Measurements from ENCODE around the gene C4A.

Gene C4A

DNA sequence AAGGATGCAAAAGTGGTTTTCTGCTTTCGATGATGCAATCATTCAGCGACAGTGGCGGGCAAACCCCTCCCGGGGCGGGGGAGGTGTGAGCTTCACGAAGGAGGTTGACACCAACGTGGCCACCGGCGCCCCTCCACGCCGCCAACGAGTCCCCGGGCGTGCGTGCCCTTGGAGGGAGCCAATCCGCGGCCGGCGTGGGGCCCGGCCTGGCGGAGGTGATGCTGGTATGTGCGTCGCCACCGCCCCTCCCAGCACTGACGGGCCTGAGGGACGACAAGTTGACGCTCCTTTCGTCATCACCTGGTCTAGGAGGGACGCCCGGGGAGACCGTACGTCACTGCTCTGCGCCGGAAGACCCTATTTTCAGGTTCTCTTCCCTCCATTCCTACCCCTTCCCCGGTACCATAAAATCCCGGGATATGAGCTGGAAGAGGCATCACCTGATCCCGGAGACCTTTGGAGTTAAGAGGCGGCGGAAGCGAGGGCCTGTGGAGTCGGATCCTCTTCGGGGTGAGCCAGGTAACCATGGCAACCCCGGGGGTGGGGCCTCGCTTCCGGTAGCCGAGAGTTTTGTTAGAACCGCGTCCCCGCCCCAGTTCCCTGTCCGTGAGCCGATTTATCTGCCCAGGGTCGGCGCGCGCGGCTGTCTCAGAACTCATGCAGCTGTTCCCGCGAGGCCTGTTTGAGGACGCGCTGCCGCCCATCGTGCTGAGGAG, 9.7 kb upstream of the C4A start, which contains the start of gene DXO (continued):
- TF ChIP-seq TSHZ1 (tag by site-specific recombination; IDR thresholded peaks at IDR 0.05; ENCODE audit: borderline replicate concordance) = peak; percentile 89; the same call in 1 of the 2 replicates
- no peak for TF ChIP-seq ZNF514 (tag by site-specific recombination; IDR thresholded peaks at IDR 0.05)
- no peak for TF ChIP-seq ZNF169 (tag by site-specific recombination; IDR thresholded peaks at IDR 0.05)
- TF ChIP-seq ZNF544 (tag by site-specific recombination; IDR thresholded peaks at IDR 0.05) = no peak
- TF ChIP-seq, protein P1, sequence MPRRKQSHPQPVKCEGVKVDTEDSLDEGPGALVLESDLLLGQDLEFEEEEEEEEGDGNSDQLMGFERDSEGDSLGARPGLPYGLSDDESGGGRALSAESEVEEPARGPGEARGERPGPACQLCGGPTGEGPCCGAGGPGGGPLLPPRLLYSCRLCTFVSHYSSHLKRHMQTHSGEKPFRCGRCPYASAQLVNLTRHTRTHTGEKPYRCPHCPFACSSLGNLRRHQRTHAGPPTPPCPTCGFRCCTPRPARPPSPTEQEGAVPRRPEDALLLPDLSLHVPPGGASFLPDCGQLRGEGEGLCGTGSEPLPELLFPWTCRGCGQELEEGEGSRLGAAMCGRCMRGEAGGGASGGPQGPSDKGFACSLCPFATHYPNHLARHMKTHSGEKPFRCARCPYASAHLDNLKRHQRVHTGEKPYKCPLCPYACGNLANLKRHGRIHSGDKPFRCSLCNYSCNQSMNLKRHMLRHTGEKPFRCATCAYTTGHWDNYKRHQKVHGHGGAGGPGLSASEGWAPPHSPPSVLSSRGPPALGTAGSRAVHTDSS (tag by site-specific recombination; IDR thresholded peaks at IDR 0.05) = no peak
- TF ChIP-seq ZNF350 (tag by site-specific recombination; IDR thresholded peaks at IDR 0.05) = no peak
- TF ChIP-seq, protein P2, sequence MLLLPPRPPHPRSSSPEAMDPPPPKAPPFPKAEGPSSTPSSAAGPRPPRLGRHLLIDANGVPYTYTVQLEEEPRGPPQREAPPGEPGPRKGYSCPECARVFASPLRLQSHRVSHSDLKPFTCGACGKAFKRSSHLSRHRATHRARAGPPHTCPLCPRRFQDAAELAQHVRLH (tag by site-specific recombination; IDR thresholded peaks at IDR 0.05) = peak; percentile 95
- no peak for TF ChIP-seq MZF1 (tag by site-specific recombination; IDR thresholded peaks at IDR 0.05; ENCODE audit: borderline replicate concordance)
- no peak; the same call in 1 of the 2 replicates for TF ChIP-seq ZSCAN4 (tag by site-specific recombination; IDR thresholded peaks at IDR 0.05)
- TF ChIP-seq ZNF624 (tag by site-specific recombination; IDR thresholded peaks at IDR 0.05) = no peak
- TF ChIP-seq YY2 (tag by site-specific recombination; IDR thresholded peaks at IDR 0.05) = peak; percentile 90
- TF ChIP-seq ZNF239 (tag by site-specific recombination; IDR thresholded peaks at IDR 0.05) = no peak
- TF ChIP-seq WT1 (tag by site-specific recombination; IDR thresholded peaks at IDR 0.05) = peak; percentile 81
- TF ChIP-seq ZNF600 (tag by site-specific recombination; IDR thresholded peaks at IDR 0.05) = no peak; the same call in none of the 2 replicates
- peak; percentile 22; the same call in 1 of the 2 replicates for TF ChIP-seq ZNF146 (tag by site-specific recombination; IDR thresholded peaks at IDR 0.05)
- no peak for TF ChIP-seq ZNF530 (tag by site-specific recombination; IDR thresholded peaks at IDR 0.05; ENCODE audit: low read depth)
- TF ChIP-seq PRDM1 (tag by site-specific recombination; IDR thresholded peaks at IDR 0.05) = peak; percentile 81
- TF ChIP-seq ZNF274 (IDR thresholded peaks at IDR 0.05; ENCODE audit: low read length) = no peak
- TF ChIP-seq ZNF274 (tag by site-specific recombination; IDR thresholded peaks at IDR 0.05; ENCODE audit: borderline replicate concordance) = no peak
- TF ChIP-seq ATF2 (tag by site-specific recombination; IDR thresholded peaks at IDR 0.05; ENCODE audit: low read depth) = no peak
- no peak for TF ChIP-seq ZNF768 (tag by site-specific recombination; IDR thresholded peaks at IDR 0.05)
- TF ChIP-seq, protein P3, sequence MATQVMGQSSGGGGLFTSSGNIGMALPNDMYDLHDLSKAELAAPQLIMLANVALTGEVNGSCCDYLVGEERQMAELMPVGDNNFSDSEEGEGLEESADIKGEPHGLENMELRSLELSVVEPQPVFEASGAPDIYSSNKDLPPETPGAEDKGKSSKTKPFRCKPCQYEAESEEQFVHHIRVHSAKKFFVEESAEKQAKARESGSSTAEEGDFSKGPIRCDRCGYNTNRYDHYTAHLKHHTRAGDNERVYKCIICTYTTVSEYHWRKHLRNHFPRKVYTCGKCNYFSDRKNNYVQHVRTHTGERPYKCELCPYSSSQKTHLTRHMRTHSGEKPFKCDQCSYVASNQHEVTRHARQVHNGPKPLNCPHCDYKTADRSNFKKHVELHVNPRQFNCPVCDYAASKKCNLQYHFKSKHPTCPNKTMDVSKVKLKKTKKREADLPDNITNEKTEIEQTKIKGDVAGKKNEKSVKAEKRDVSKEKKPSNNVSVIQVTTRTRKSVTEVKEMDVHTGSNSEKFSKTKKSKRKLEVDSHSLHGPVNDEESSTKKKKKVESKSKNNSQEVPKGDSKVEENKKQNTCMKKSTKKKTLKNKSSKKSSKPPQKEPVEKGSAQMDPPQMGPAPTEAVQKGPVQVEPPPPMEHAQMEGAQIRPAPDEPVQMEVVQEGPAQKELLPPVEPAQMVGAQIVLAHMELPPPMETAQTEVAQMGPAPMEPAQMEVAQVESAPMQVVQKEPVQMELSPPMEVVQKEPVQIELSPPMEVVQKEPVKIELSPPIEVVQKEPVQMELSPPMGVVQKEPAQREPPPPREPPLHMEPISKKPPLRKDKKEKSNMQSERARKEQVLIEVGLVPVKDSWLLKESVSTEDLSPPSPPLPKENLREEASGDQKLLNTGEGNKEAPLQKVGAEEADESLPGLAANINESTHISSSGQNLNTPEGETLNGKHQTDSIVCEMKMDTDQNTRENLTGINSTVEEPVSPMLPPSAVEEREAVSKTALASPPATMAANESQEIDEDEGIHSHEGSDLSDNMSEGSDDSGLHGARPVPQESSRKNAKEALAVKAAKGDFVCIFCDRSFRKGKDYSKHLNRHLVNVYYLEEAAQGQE (tag by site-specific recombination; IDR thresholded peaks at IDR 0.05) = no peak
- no peak for TF ChIP-seq ZNF114 (tag by site-specific recombination; IDR thresholded peaks at IDR 0.05)
- TF ChIP-seq ZNF488 (tag by site-specific recombination; IDR thresholded peaks at IDR 0.05) = no peak
- TF ChIP-seq ZNF138 (tag by site-specific recombination; IDR thresholded peaks at IDR 0.05; ENCODE audit: borderline replicate concordance) = no peak
- peak; percentile 39; the same call in 1 of the 2 replicates for TF ChIP-seq FEZF1 (tag by site-specific recombination; IDR thresholded peaks at IDR 0.05)
- TF ChIP-seq ZNF660 (tag by site-specific recombination; IDR thresholded peaks at IDR 0.05) = peak; percentile 58

Data from HEK293 (cell line).